Mononuclear cell (primary cell): ENCODE data around the gene IER2. TPM values are rescaled to one million over a fixed set of nuclear protein-coding genes. Genes with fewer than 3 reads are reported as not detected.
"Not testable (repeated sequence)": the region's sequence is repeated elsewhere in the genome, so short reads cannot be mapped to it uniquely, and the experiment has no call there.

Experiments used
- H3K27me3 ChIP-seq: 2 replicates; pipeline ENCODE4 v1.6.0; 2011; ENCODE audit warnings: low read length, control low read depth; ENCODE audit not compliant: insufficient read depth
- H3K4me1 ChIP-seq: 2 replicates; pipeline ENCODE4 v1.5.1; 2011; ENCODE audit warnings: mild to moderate bottlenecking, low read length, control low read depth; ENCODE audit not compliant: insufficient read depth
- H3K4me3 ChIP-seq: 2 replicates; pipeline ENCODE4 v1.5.1; 2011; ENCODE audit warnings: mild to moderate bottlenecking, low read length, moderate library complexity
- H3K9me3 ChIP-seq: 2 replicates; pipeline ENCODE4 v1.5.1; 2011; ENCODE audit warnings: low read depth, mild to moderate bottlenecking, control low read depth, low read length
- total RNA-seq: library from RNA; depleted of rRNA; stranded (reverse); fragments of >200 nt; gene quantifications from one replicate; pipeline ENCODE4 v1.2.3, GENCODE V29; 2012

IER2 gene
- total RNA-seq, 1 donor, result 222 TPM

DNA sequence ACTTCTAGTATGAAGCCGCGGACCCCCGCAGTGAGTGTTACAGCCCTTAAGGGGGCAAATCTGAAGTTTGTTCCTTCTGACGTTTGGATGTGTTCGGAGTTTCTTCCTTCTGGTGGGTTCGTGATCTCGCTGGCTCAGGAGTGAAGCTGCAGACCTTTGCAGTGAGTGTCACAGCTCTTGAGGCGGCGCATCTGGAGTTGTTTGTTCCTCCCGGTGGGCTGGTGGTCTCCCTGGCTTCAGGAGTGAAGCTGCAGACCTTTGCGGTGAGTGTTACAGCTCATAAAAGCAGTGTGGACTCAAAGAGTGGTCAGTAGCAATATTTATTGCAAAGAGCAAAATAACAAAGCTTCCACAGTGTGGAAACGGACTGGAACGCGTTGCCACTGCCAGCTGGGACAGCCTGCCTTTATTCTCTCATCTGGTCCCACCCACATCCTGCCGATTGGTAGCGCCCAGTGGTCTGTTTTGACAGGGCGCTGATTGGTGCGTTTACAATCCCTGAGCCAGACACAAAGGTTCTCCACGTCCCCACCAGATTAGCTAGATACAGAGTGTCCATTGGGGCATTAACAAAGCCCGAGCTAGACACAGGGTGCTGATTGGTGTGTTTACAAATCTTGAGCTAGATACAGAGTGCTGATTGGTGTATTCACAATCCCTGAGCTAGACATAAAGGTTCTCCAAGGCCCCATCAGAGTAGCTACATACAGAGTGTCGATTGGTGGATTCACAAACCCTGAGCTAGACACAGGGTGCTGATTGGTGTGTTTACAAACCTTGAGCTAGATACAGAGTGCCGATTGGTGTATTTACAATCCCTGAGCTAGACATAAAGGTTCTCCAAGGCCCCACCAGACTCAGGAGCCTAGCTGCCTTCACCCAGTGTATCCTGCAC is 35.8 kb downstream of the IER2 start:
- not testable (repeated sequence) for H3K9me3 ChIP-seq, H3K27me3 ChIP-seq, H3K4me3 ChIP-seq
- peaks cover 19% of the 10 kb centered on the region for H3K4me1 ChIP-seq

DNA sequence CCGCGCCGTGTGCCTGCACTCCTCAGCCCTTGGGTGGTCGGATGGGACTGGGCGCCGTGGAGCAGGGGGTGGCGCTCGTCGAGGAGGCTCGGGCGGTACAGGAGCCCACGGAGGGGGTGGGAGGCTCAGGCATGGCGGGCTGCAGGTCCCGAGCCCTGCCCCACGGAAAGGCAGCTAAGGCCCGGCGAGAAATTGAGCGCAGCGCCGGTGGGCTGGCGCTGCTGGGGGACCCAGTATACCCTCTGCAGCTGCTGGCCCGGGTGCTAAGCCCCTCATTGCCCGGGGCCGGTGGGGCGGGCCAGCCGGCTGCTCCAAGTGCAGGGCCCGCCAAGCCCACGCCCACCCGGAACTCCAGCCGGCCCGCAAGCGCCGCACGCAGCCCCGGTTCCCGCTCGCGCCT is 36.5 kb downstream of the IER2 start:
- not testable (repeated sequence) for H3K4me3 ChIP-seq, H3K9me3 ChIP-seq, H3K27me3 ChIP-seq
- H3K4me1 ChIP-seq, result peaks cover 17% of the 10 kb centered on the region

DNA sequence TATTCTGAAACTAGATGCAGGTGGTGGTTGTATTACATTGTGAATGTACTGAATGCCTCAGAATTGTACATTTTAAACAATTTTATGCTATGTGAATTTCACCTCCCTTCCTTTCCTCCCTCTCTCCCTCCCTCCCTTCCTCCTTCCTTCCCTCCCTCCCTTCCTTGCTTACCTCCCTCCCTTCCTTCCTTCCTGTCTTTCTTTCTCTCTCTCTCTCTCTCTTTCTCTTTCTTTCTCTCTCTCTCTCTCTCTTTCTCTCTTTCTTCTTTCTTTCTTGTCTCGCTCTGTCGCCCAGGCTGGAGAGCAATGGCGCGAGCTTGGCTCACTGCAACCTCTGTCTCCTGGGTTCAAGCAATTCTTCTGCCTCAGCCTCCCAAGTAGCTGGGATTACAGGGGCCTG is 37.2 kb downstream of the IER2 start:
- H3K4me3 ChIP-seq, result no peak overlapping the region
- H3K27me3 ChIP-seq, result no peaks in the 10 kb centered on the region
- H3K4me1 ChIP-seq, result peaks cover 11% of the 10 kb centered on the region
- H3K9me3 ChIP-seq, result no peaks in the 10 kb centered on the region

DNA sequence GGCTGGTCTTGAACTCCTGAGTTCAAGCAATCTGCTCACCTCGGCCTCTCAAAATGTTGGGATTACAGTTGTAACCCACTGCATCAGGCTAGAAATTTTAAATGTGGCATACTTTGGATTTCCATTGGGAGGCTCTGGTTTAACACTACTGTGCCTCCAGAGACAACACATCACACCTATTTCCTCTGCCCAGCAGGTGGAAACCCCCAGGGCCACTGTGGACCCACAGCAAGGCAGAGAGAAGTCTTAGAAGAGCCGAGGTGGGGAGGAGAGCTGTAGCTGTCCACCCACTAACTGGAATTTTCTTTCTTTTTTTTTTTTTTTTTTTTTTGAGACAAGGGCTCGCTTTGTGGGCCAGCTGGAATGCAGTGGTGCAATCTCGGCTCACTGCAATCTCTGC is 39.4 kb downstream of the IER2 start:
- Histone ChIP-seq H3K27me3 (no peaks in the 10 kb centered on the region), H3K4me1 (peaks cover 25% of the 10 kb centered on the region), H3K4me3 (no peak overlapping the region), H3K9me3 (no peaks in the 10 kb centered on the region)

DNA sequence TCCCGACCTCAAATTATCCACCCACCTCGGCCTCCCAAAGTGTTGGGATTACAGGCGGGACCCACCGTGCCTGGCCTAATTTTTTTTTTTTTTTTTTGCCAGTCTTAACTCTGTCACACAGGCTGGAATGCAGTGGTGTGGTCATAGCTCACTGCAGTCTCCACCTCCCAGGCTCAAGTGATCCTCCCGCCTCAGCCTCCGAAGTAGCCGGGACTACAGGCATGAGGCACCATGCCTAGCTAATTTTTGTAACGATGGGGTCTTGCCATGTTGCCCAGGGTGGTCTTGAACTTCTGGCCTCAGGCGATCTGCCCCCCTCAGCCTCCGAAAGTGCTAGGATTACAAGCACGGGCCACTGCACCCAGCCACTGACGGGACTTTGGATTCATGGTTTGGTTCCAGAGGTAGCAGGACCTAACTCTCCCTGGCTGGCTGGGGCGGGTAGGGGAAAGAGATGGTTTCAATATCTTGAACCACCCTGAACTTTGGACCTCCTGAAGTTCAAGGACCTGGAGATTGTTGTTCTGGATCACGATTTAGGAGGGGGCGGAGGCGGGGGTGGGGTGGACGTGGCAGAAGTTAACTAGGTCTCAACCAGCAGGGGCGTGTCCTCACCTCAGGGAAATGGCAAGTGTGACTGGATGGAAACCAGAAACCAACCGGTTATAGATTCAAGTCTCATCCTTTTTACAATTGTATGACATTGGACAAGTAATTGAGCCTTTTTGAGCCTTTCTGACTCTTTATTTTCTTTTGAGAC is 40.8 kb downstream of the IER2 start:
- H3K9me3 ChIP-seq, result no peaks in the 10 kb centered on the region
- H3K27me3 ChIP-seq, result no peaks in the 10 kb centered on the region
- H3K4me1 ChIP-seq, result peaks cover 34% of the 10 kb centered on the region
- H3K4me3 ChIP-seq, result no peak overlapping the region

DNA sequence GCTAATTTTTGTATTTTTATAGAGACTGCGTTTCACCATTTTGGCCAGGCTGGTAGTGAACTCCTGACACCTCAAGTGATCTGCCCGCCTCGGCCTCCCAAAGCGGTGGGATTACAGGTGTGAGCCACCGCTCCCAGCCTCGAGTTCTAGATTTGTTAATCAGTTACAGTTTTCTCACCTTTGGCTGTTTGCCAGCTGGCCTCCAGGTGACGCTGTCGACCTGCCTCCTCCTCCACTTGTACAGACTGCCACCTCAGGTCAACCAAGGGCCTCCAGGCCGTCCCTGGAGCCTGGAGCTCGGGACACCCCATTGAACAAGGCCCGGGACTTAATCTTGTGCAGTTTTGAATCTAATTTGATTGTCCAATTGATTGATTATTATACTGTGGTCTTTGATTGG is 45.5 kb downstream of the IER2 start:
- H3K27me3 ChIP-seq, result no peaks in the 10 kb centered on the region
- H3K9me3 ChIP-seq, result no peaks in the 10 kb centered on the region
- no peak overlapping the region for H3K4me3 ChIP-seq
- peaks cover 28% of the 10 kb centered on the region for H3K4me1 ChIP-seq

DNA sequence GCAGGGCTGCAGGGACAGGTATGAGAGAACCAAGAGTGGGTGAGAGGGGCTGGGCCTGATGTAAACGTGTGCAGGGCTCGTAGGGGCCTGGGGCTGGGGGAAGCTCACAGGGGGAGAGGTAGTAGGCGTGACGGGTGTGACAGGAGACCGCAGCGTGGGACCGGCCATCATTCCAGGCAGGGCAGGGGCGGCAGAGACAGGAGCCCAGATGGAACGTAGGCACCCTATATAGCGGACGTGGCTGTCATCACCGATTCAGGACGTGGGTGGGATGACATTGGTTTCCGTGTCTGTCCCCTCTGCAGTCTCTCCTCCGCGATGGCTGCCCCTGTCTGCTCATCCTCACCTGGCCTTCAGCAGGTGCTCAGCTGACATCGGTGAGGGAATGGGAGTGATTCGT is 48.4 kb downstream of the IER2 start:
- Histone ChIP-seq H3K4me3 (no peak overlapping the region), H3K9me3 (no peaks in the 10 kb centered on the region), H3K4me1 (peaks cover 19% of the 10 kb centered on the region), H3K27me3 (no peaks in the 10 kb centered on the region)

DNA sequence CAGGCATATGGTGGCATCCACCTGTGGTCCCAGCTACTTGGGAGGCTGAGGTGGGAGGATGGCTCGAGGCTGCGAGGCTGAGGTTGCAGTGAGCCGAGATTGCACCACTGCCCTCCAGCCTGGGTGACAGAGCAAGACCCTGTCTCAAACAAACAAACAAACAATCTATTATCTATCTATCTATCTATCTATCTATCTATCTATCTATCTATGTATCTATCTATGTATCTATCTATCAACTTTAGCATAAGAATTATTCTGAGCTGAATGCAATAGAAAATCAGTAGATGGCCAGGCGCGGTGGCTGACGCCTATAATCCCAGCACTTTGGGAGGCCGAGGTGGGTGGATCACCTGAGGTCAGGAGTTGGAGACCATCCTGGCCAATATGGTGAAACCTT is 51.9 kb downstream of the IER2 start:
- not testable (repeated sequence) for H3K27me3 ChIP-seq, H3K4me1 ChIP-seq

More for the DNA sequence above, 51.9 kb downstream of the IER2 start:
- H3K9me3 ChIP-seq, H3K4me3 ChIP-seq: not testable (repeated sequence)

Other genes starting within 250 kb of the IER2 start
- 0.84 TPM for gene SYCE2, start 231.1 kb upstream of the IER2 start, total RNA-seq
- 12.2 TPM for gene FARSA, start 216.7 kb upstream of the IER2 start, total RNA-seq
- gene CALR, start 211.8 kb upstream of the IER2 start, total RNA-seq, result 434 TPM
- 48.8 TPM for gene RAD23A, start 204.5 kb upstream of the IER2 start, total RNA-seq
- gene GADD45GIP1, start 193.2 kb upstream of the IER2 start, total RNA-seq, result 5.2 TPM
- gene DAND5, start 180.8 kb upstream of the IER2 start, total RNA-seq, result not detected
- gene NFIX, start 154.9 kb upstream of the IER2 start, total RNA-seq, result 1.9 TPM
- gene LYL1, start 47.6 kb upstream of the IER2 start, total RNA-seq, result 20.5 TPM
- 30.7 TPM for gene TRMT1, start 33.7 kb upstream of the IER2 start, total RNA-seq
- 16.0 TPM for gene NACC1, start 32.1 kb upstream of the IER2 start, total RNA-seq
- gene STX10, start within 50 bp of the IER2 start, total RNA-seq, result 71.7 TPM